Activated CD4-positive, alpha-beta T cell treated with anti-CD3 and anti-CD28 coated beads, Interleukin-2, amount 10 ng/mL, durations not matched to agents 7 days and 5 days (primary cell): ENCODE data around the gene SH3RF3. TPM values are rescaled to one million over a fixed set of nuclear protein-coding genes. Genes with fewer than 3 reads are reported as not detected.

Experiments used
- CTCF ChIA-PET: fragments of 350-600 bp; sonication (Branson Sonifier 250); formaldehyde crosslinking; loops from one replicate; lab custom pipeline; 2021; ENCODE audit warnings: antibody characterized with exemption; lab: Charles Lee
- POLR2A ChIA-PET: fragments of 350-600 bp; sonication (Branson Sonifier 250); formaldehyde crosslinking; loops from one replicate; lab custom pipeline; 2021; ENCODE audit warnings: antibody characterized with exemption; lab: Charles Lee
- DNase-seq: peaks from one replicate; pipeline ENCODE4 v3.0.0-alpha.2; 2020
- H3K27ac Mint-ChIP-seq: one replicate; pipeline ENCODE4 v1.8.0; 2021; ENCODE audit warnings: mild to moderate bottlenecking, moderate library complexity, mixed read lengths
- H3K27me3 Mint-ChIP-seq: one replicate; pipeline ENCODE4 v1.8.0; 2021; ENCODE audit warnings: mixed read lengths
- H3K36me3 Mint-ChIP-seq: one replicate; pipeline ENCODE4 v1.8.0; 2021; ENCODE audit warnings: low read depth, mixed read lengths
- H3K4me1 Mint-ChIP-seq: one replicate; pipeline ENCODE4 v1.8.0; 2021; ENCODE audit warnings: mixed read lengths
- H3K4me3 Mint-ChIP-seq: one replicate; pipeline ENCODE4 v1.8.0; 2021; ENCODE audit warnings: mild to moderate bottlenecking, moderate library complexity, mixed read lengths
- H3K9me3 Mint-ChIP-seq: one replicate; pipeline ENCODE4 v1.8.0; 2021; ENCODE audit warnings: mixed read lengths
- total RNA-seq, 2 experiments: library from RNA; stranded (reverse); gene quantifications; one replicate each; pipeline ENCODE4 v1.2.3, GENCODE V29; 2021

SH3RF3 gene
- total RNA-seq, 2 experiments from 2014 or later = 0.08 to 0.17 TPM

GRCh38 chr2:109256111-109256510 is 127.1 kb downstream of the SH3RF3 start:
- Mint-ChIP-seq H3K27ac (no peak overlapping the region), H3K4me1 (no peaks in the 10 kb centered on the region), H3K36me3 (no peaks in the 10 kb centered on the region), H3K27me3 (no peaks in the 10 kb centered on the region), H3K4me3 (no peak overlapping the region), H3K9me3 (no peaks in the 10 kb centered on the region)
- no peak for DNase-seq
- CTCF ChIA-PET = interaction anchor here (0.8 kb wide), 1 partner anchor 42 kb away, joined by 3 read pairs; no protein-coding TSS in a partner anchor
- POLR2A ChIA-PET = no interaction called here

GRCh38 chr2:109256921-109257320 is 127.9 kb downstream of the SH3RF3 start:
- ChIA-PET POLR2A (no interaction called here), CTCF (interaction anchor here (0.8 to 1.3 kb wide), 4 partner anchors 8 to 43 kb away, joined by 3 to 9 read pairs (median 4); no protein-coding TSS in a partner anchor)
- no peak for DNase-seq
- Mint-ChIP-seq H3K9me3 (no peaks in the 10 kb centered on the region), H3K4me3 (no peak overlapping the region), H3K27ac (no peak overlapping the region), H3K27me3 (no peaks in the 10 kb centered on the region), H3K36me3 (no peaks in the 10 kb centered on the region), H3K4me1 (no peaks in the 10 kb centered on the region)

DNA sequence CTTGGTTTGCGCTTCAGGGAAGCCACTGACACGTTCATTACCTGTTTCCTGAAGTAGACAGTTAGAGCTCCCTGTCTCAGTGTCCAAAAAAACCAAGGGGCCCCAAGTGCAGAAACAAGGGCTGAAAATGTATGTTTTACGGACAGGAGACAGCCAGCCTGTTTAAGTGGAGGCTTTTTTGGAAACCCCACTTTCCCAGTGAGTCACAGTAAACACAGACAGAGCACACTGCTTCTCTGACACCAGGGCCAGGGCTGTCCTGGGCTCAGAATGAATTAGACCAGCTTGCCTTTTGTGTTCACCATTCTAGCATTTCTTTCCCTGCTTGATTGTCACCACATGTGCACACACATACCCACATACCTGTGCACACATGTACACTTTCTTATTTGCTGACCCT is 128.6 kb downstream of the SH3RF3 start:
- H3K4me3 Mint-ChIP-seq = no peak overlapping the region
- H3K36me3 Mint-ChIP-seq = no peaks in the 10 kb centered on the region
- ChIA-PET POLR2A (no interaction called here), CTCF (interaction anchor here (0.9 to 1.3 kb wide), 3 partner anchors 9 to 40 kb away, joined by 3 to 9 read pairs (median 5); no protein-coding TSS in a partner anchor)
- no peak overlapping the region for H3K27ac Mint-ChIP-seq
- H3K4me1 Mint-ChIP-seq = no peaks in the 10 kb centered on the region
- no peaks in the 10 kb centered on the region for H3K9me3 Mint-ChIP-seq
- H3K27me3 Mint-ChIP-seq = no peaks in the 10 kb centered on the region
- no peak for DNase-seq

DNA sequence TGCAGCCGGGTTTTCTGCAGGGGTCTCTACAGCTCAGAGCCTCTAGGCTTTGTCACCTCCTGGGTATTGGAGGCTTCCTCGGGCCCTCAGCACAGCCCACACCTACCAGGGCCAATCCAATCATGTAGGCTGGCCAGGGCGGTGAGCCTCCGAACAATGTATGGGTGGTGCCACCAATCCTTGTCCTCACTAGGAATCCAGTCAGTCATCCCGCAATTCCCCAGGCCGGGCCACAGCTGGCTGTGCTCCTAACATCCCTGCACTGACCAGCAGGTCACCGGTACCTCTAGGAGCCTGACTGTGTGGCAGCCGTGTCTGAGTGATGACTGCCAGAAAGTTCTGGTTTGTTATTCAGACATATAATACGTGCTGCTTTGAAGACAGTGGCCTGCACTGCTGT is 129.4 kb downstream of the SH3RF3 start:
- no peak overlapping the region for H3K4me3 Mint-ChIP-seq
- no peaks in the 10 kb centered on the region for H3K36me3 Mint-ChIP-seq
- POLR2A ChIA-PET = no interaction called here
- CTCF ChIA-PET = no interaction called here
- H3K27me3 Mint-ChIP-seq = no peaks in the 10 kb centered on the region
- no peak for DNase-seq
- no peaks in the 10 kb centered on the region for H3K4me1 Mint-ChIP-seq
- no peak overlapping the region for H3K27ac Mint-ChIP-seq
- no peaks in the 10 kb centered on the region for H3K9me3 Mint-ChIP-seq

- Mint-ChIP-seq H3K4me1 (no peaks in the 10 kb centered on the region), H3K27me3 (no peaks in the 10 kb centered on the region), H3K9me3 (no peaks in the 10 kb centered on the region), H3K4me3 (no peak overlapping the region), H3K27ac (no peak overlapping the region), H3K36me3 (no peaks in the 10 kb centered on the region)
- DNase-seq = no peak
- POLR2A ChIA-PET = no interaction called here
- CTCF ChIA-PET = no interaction called here
Measured at GRCh38 chr2:109258905-109259540, 130.0 kb downstream of the SH3RF3 start.

DNA sequence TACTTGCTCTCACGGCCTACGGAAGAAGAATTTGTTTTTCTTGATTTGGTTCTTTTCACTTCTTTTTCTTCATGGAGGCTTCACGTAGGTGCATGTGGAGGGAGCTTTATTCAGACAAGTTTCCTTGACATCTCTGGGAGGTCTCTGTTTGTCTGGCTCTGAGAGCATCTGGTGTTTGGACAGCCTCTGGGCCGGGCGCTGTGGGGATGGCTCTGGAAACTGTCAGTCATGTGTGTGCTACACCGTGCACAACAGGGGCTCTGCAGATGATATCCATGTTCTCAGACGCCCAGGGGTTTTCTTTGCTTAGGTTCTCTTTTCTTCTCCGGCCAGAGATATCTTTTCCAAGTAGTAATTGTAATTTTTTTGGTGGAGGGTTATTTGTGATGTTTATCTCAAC is 130.7 kb downstream of the SH3RF3 start:
- Mint-ChIP-seq H3K9me3 (no peaks in the 10 kb centered on the region), H3K36me3 (no peaks in the 10 kb centered on the region), H3K4me3 (no peak overlapping the region), H3K27ac (no peak overlapping the region), H3K4me1 (no peaks in the 10 kb centered on the region), H3K27me3 (no peaks in the 10 kb centered on the region)
- ChIA-PET CTCF (no interaction called here), POLR2A (no interaction called here)
- no peak for DNase-seq

DNA sequence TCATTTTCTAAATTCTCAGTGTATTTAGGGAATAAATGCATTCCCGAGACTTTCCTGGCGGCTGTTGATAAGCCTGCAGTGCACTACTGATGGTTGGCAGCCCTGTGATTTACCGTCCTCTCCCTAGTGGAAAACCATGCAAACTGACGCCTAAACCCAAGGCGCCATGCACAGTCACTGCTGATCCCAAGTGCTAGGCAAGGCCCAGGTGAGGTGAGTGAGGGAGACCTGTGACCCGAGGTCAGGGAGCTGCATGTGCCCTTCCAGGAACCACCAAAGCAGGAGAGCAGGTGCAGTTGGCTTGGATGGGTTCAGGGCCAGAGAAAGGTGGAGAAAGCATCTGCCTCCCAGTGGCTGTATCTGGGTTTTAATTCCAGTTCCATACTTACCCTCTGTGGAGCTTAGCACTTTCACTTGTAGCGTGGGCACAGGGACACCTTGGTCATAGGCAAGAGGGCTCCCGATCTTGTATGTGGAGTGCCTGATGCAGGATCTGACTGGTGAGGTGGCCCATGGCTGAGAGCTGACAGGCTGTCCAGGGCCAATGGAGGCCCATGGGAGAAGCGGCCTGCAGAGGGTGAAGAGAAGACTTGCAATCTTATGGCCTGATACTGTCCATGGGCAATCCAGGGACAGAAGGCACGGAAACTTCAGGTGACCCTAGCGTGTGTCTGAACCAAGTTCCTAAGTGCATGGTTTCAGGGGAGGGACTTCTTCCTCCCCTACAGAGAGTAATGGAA is 131.3 kb downstream of the SH3RF3 start:
- no peak for DNase-seq
- Mint-ChIP-seq H3K9me3 (no peaks in the 10 kb centered on the region), H3K4me1 (no peaks in the 10 kb centered on the region), H3K27ac (no peak overlapping the region), H3K4me3 (no peak overlapping the region), H3K27me3 (no peaks in the 10 kb centered on the region), H3K36me3 (no peaks in the 10 kb centered on the region)
- POLR2A ChIA-PET = no interaction called here
- CTCF ChIA-PET = no interaction called here

GRCh38 chr2:109260886-109261700 is 132.1 kb downstream of the SH3RF3 start:
- DNase-seq = no peak
- Mint-ChIP-seq H3K27me3 (no peaks in the 10 kb centered on the region), H3K4me3 (no peak overlapping the region), H3K36me3 (no peaks in the 10 kb centered on the region), H3K4me1 (no peaks in the 10 kb centered on the region), H3K27ac (no peak overlapping the region), H3K9me3 (no peaks in the 10 kb centered on the region)
- CTCF ChIA-PET = no interaction called here
- POLR2A ChIA-PET = no interaction called here

DNA sequence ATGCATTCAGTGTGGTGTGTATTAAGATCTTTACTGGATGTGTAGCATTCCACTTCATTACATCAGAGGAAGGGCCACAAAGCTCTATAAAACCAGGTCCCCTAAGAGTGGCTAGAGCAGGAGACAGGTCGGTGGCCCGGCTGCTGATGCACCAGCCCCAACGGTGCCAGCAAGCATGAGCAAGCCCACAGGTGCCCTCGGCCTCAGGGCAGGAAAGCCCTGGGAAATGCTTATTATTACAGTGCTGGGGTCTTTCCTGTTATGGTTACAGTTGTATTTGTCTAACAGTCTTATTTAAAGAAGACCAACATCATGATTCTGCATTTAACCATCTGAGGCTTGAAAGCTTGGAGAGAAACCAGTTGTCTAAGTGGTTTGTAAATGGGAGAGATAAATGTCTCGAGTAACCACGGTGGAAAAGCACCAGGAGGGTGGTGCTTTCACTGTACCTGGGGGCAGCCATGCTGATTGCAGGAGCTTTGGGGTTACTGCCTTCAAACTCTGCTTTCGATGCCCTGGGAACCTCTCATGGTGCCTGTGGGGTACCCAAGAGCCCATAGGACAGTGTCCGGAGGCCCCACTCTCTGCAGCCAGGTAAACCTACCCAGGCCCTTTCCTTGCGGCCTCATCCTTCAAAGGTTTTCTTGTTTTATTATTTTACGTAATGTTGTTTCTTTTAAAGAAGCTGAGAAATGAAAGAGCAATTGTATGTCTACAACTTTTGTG is 133.1 kb downstream of the SH3RF3 start:
- ChIA-PET CTCF (interaction anchor here (1.3 kb wide), 1 partner anchor 36 kb away, joined by 3 read pairs; no protein-coding TSS in a partner anchor), POLR2A (no interaction called here)
- Mint-ChIP-seq H3K4me1 (no peaks in the 10 kb centered on the region), H3K27ac (no peak overlapping the region), H3K27me3 (no peaks in the 10 kb centered on the region), H3K4me3 (no peak overlapping the region), H3K36me3 (no peaks in the 10 kb centered on the region), H3K9me3 (no peaks in the 10 kb centered on the region)
- no peak for DNase-seq

- Mint-ChIP-seq H3K27me3 (no peaks in the 10 kb centered on the region), H3K4me3 (no peak overlapping the region), H3K36me3 (no peaks in the 10 kb centered on the region), H3K9me3 (no peaks in the 10 kb centered on the region), H3K27ac (no peak overlapping the region), H3K4me1 (no peaks in the 10 kb centered on the region)
- ChIA-PET POLR2A (interaction anchor here (0.6 kb wide), 1 partner anchor 233 kb away, joined by 4 read pairs; no protein-coding TSS in a partner anchor), CTCF (no interaction called here)
- DNase-seq = no peak
Measured at GRCh38 chr2:109264595-109265328, 135.8 kb downstream of the SH3RF3 start.

GRCh38 chr2:109265369-109265768 is 136.4 kb downstream of the SH3RF3 start:
- Mint-ChIP-seq H3K4me1 (no peaks in the 10 kb centered on the region), H3K27ac (no peak overlapping the region), H3K9me3 (no peaks in the 10 kb centered on the region), H3K4me3 (no peak overlapping the region), H3K27me3 (no peaks in the 10 kb centered on the region), H3K36me3 (no peaks in the 10 kb centered on the region)
- ChIA-PET CTCF (no interaction called here), POLR2A (no interaction called here)
- DNase-seq = no peak

DNA sequence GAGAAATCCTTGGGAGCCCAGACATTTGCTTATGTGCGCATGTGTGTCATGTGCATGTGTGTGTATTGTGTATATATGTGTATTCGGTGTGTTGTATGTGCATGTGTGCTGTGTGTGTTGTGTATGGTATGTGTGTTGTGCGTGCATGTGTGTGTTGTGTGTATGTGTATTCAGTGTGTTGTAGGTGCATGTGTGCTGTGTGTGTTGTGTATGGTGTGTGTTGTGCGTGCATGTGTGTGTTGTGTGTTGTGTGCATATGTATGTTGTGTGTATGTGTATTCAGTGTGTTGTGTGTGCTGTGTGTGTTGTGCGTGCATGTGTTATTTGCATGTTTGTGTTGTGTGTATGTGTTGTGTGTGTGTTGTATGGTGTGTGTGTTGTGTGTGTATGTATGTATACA is 136.9 kb downstream of the SH3RF3 start:
- DNase-seq = no peak
- POLR2A ChIA-PET = no interaction called here
- Mint-ChIP-seq H3K27ac (no peak overlapping the region), H3K9me3 (no peaks in the 10 kb centered on the region), H3K4me1 (no peaks in the 10 kb centered on the region), H3K4me3 (no peak overlapping the region), H3K36me3 (no peaks in the 10 kb centered on the region), H3K27me3 (no peaks in the 10 kb centered on the region)
- CTCF ChIA-PET = no interaction called here
